NCI-H1436 treated with DMSO at 0.1 percent for 48 hours (cell line): ENCODE data around the gene NMRK1.

Experiments
- DNase-seq: peaks from one replicate; lab custom pipeline; 2025; lab: John Stamatoyannopoulos, UW

The NMRK1 gene

GRCh38 chr9:75087824-75088645 lies at the start of gene NMRK1, which contains the start of gene OSTF1:
NMRK1 (minus strand) TSS chr9:75088155; CDS start chr9:75083115, 5,040 bp downstream.
OSTF1 (plus strand) TSS chr9:75088514; CDS start chr9:75088693, 179 bp downstream.
- peak; percentile 69 for DNase-seq

- DNase-seq, result no peak
Observed at GRCh38 chr9:75134495-75134894, 46.5 kb upstream of the NMRK1 start.

- DNase-seq, result no peak
Observed at GRCh38 chr9:75133396-75133795, 45.4 kb upstream of the NMRK1 start.

GRCh38 chr9:75132244-75132643 lies 44.3 kb upstream of the NMRK1 start:
- DNase-seq, result no peak

GRCh38 chr9:75131700-75132099 lies 43.7 kb upstream of the NMRK1 start:
- no peak for DNase-seq

GRCh38 chr9:75130621-75131230 lies 42.8 kb upstream of the NMRK1 start:
- DNase-seq, result no peak

GRCh38 chr9:75130172-75130571 lies 42.2 kb upstream of the NMRK1 start:
- no peak for DNase-seq

GRCh38 chr9:75128535-75128934 lies 40.6 kb upstream of the NMRK1 start:
- no peak for DNase-seq

GRCh38 chr9:75123696-75124095 lies 35.7 kb upstream of the NMRK1 start:
- no peak for DNase-seq

GRCh38 chr9:75121914-75122558 lies 34.1 kb upstream of the NMRK1 start:
- DNase-seq, result no peak

- no peak for DNase-seq
Observed at GRCh38 chr9:75120686-75121085, 32.7 kb upstream of the NMRK1 start.

GRCh38 chr9:75117564-75117963 lies 29.6 kb upstream of the NMRK1 start:
- DNase-seq, result no peak

GRCh38 chr9:75116306-75116705 lies 28.4 kb upstream of the NMRK1 start:
- no peak for DNase-seq

- DNase-seq, result no peak
Observed at GRCh38 chr9:75112789-75113188, 24.8 kb upstream of the NMRK1 start.

- DNase-seq, result no peak
Observed at GRCh38 chr9:75111019-75111622, 23.2 kb upstream of the NMRK1 start.

- DNase-seq, result no peak
Observed at GRCh38 chr9:75109210-75109839, 21.4 kb upstream of the NMRK1 start.

GRCh38 chr9:75108571-75108970 lies 20.6 kb upstream of the NMRK1 start:
- DNase-seq, result no peak

GRCh38 chr9:75106857-75107256 lies 18.9 kb upstream of the NMRK1 start:
- no peak for DNase-seq

- no peak for DNase-seq
Observed at GRCh38 chr9:75105841-75106240, 17.9 kb upstream of the NMRK1 start.

- DNase-seq, result no peak
Observed at GRCh38 chr9:75105019-75105540, 17.1 kb upstream of the NMRK1 start.

- DNase-seq, result no peak
Observed at GRCh38 chr9:75104607-75105006, 16.7 kb upstream of the NMRK1 start.
